ENCODE results near the gene TBC1D2. TPM values are rescaled to one million over a fixed set of nuclear protein-coding genes. Genes with fewer than 3 reads are reported as not detected.

The TBC1D2 gene
- total and polyA plus RNA-seq, 2 of the 13 experiments (the other 11 are each of a cell fraction or from before 2014, with no cell fraction given), result 2.0 to 2.8 TPM

GRCh38 chr9:98158071-98158831 lies 97.2 kb downstream of the TBC1D2 start (continued):
- TF ChIP-seq TFDP1 (CRISPR knock-in tag; IDR thresholded peaks at IDR 0.05; ENCODE audit: borderline replicate concordance) (no peak), ZNF780A (CRISPR knock-in tag; IDR thresholded peaks at IDR 0.05) (0 out of 2 replicates have a peak, but pooled peaks have one; percentile 53), ZNF768 (CRISPR knock-in tag; IDR thresholded peaks at IDR 0.05) (no peak), ARNT (IDR thresholded peaks at IDR 0.05) (no peak), ZNF782 (CRISPR knock-in tag; IDR thresholded peaks at IDR 0.05; ENCODE audit: borderline replicate concordance) (no peak), ZFYVE20 (CRISPR knock-in tag; IDR thresholded peaks at IDR 0.05; ENCODE audit: borderline replicate concordance, low read depth) (no peak), ZNF598 (CRISPR knock-in tag; IDR thresholded peaks at IDR 0.05; ENCODE audit: borderline replicate concordance) (no peak), HNRNPK (IDR thresholded peaks at IDR 0.05; ENCODE audit: low read depth, low read length, poor library complexity, severe bottlenecking) (no peak), ZNF792 (CRISPR knock-in tag; IDR thresholded peaks at IDR 0.05) (0 out of 2 replicates have a peak, but pooled peaks have one; percentile 45), HIC2 (CRISPR knock-in tag; IDR thresholded peaks at IDR 0.05; ENCODE audit: low read depth) (no peak; the same call in 1 of the 2 replicates), SRSF9 (IDR thresholded peaks at IDR 0.05; ENCODE audit: borderline replicate concordance, insufficient read depth, low read depth, low read length, poor library complexity, severe bottlenecking) (no peak), SKI (IDR thresholded peaks at IDR 0.05; ENCODE audit: partially characterized antibody) (peak; percentile 33), GABPB1 (CRISPR knock-in tag; IDR thresholded peaks at IDR 0.05) (no peak), CAMTA2 (CRISPR knock-in tag; IDR thresholded peaks at IDR 0.05; ENCODE audit: borderline replicate concordance) (no peak), ZNF234 (CRISPR knock-in tag; conservative IDR thresholded peaks at IDR 0.05) (no peak), ZNF333 (CRISPR knock-in tag; IDR thresholded peaks at IDR 0.05; ENCODE audit: borderline replicate concordance) (no peak), ZIK1 (CRISPR knock-in tag; IDR thresholded peaks at IDR 0.05; ENCODE audit: borderline replicate concordance, low read depth) (no peak), ZNF235 (CRISPR knock-in tag; IDR thresholded peaks at IDR 0.05; ENCODE audit: borderline replicate concordance) (no peak), XRCC5 (optimal IDR thresholded peaks at IDR 0.05; ENCODE audit: low read length) (no peak), IKZF1 (IDR thresholded peaks at IDR 0.05) (no peak)
- TF ChIP-seq, protein P1, sequence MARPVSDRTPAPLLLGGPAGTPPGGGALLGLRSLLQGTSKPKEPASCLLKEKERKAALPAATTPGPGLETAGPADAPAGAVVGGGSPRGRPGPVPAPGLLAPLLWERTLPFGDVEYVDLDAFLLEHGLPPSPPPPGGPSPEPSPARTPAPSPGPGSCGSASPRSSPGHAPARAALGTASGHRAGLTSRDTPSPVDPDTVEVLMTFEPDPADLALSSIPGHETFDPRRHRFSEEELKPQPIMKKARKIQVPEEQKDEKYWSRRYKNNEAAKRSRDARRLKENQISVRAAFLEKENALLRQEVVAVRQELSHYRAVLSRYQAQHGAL (CRISPR knock-in tag; IDR thresholded peaks at IDR 0.05; ENCODE audit: not compliant biosample characterization), result no peak
- TF ChIP-seq, protein P2, sequence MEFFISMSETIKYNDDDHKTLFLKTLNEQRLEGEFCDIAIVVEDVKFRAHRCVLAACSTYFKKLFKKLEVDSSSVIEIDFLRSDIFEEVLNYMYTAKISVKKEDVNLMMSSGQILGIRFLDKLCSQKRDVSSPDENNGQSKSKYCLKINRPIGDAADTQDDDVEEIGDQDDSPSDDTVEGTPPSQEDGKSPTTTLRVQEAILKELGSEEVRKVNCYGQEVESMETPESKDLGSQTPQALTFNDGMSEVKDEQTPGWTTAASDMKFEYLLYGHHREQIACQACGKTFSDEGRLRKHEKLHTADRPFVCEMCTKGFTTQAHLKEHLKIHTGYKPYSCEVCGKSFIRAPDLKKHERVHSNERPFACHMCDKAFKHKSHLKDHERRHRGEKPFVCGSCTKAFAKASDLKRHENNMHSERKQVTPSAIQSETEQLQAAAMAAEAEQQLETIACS (CRISPR knock-in tag; IDR thresholded peaks at IDR 0.05), result no peak
- TF ChIP-seq, protein P3, sequence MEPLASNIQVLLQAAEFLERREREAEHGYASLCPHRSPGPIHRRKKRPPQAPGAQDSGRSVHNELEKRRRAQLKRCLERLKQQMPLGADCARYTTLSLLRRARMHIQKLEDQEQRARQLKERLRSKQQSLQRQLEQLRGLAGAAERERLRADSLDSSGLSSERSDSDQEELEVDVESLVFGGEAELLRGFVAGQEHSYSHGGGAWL (CRISPR knock-in tag; IDR thresholded peaks at IDR 0.05), result no peak

All from HepG2 (cell line).